HEK293 (cell line): Measurements from ENCODE around the gene DNAH9.

Experiments used
- CTCF ChIA-PET: fragments of 350-600 bp; formaldehyde crosslinking; extraction: SDS; loops from one replicate; lab custom pipeline; 2021; ENCODE audit warnings: antibody characterized with exemption; lab: Yijun Ruan, JAX
- POLR2A ChIA-PET: fragments of 300-600 bp; formaldehyde crosslinking; extraction: SDS; loops from one replicate; lab custom pipeline; 2020; ENCODE audit warnings: antibody characterized with exemption, inconsistent platforms; lab: Yijun Ruan, JAX
- H3K27ac ChIP-seq: fragments of 200-500 bp; sonication (Bioruptor generic); 2 replicates; pipeline ENCODE4 v1.5.1; 2014; ENCODE audit warnings: low read depth, low read length, control low read depth, inconsistent platforms; ENCODE audit errors: extremely low read depth
- H3K36me3 ChIP-seq, 2 experiments: fragments of 200-500 bp in 1 of 2; sonication (Bioruptor generic) in 1 of 2; 1 replicate in 1 of 2; 2 replicates in 1 of 2; pipeline ENCODE4 v1.5.1; 2014 to 2017; ENCODE audit warnings: inconsistent platforms in 2 of 2, low read length in 2 of 2; ENCODE audit not compliant: control insufficient read depth in 2 of 2, insufficient read depth in 1 of 2
- H3K4me1 ChIP-seq: fragments of 200-500 bp; sonication (Bioruptor generic); 2 replicates; pipeline ENCODE4 v1.5.1; 2014; ENCODE audit warnings: mild to moderate bottlenecking, low read length, inconsistent platforms; ENCODE audit not compliant: control insufficient read depth, insufficient read depth
- H3K4me3 ChIP-seq: 2 replicates; pipeline ENCODE4 v1.5.1; 2011; ENCODE audit warnings: low read depth, mild to moderate bottlenecking, control low read depth, low read length, moderate library complexity
- H3K9me3 ChIP-seq: fragments of 200-500 bp; sonication (Bioruptor generic); 2 replicates; pipeline ENCODE4 v1.5.1; 2014; ENCODE audit warnings: low read depth, low read length, inconsistent platforms; ENCODE audit not compliant: control insufficient read depth, insufficient read depth
- AEBP2 ChIP-seq: fragments of 450-650 bp; formaldehyde crosslinking; IDR thresholded peaks from 2 replicates; pipeline ENCODE4 v1.5.1; 2016; ENCODE audit warnings: missing biosample characterization, missing genetic modification characterization, borderline replicate concordance
- REST ChIP-seq: fragments of 450-650 bp; formaldehyde crosslinking; IDR thresholded peaks from 2 replicates; pipeline ENCODE4 v1.5.1; 2016; ENCODE audit warnings: missing biosample characterization, missing genetic modification characterization
- SALL2 ChIP-seq: fragments of 450-650 bp; formaldehyde crosslinking; IDR thresholded peaks from 2 replicates; pipeline ENCODE4 v1.5.0; 2017; ENCODE audit warnings: missing biosample characterization, mild to moderate bottlenecking, missing genetic modification characterization, borderline replicate concordance
- TRIM28 ChIP-seq: IDR thresholded peaks from 2 replicates; pipeline ENCODE4 v1.6.1; 2011; ENCODE audit warnings: low read length, control low read depth, borderline replicate concordance
- YY1 ChIP-seq: fragments of 450-650 bp; formaldehyde crosslinking; IDR thresholded peaks from 2 replicates; pipeline ENCODE4 v1.5.1; 2018; ENCODE audit warnings: missing biosample characterization, missing genetic modification characterization
- ZBTB17 ChIP-seq: fragments of 450-650 bp; formaldehyde crosslinking; IDR thresholded peaks from 2 replicates; pipeline ENCODE4 v1.5.1; 2016; ENCODE audit warnings: missing biosample characterization, missing genetic modification characterization
- ZBTB26 ChIP-seq: fragments of 450-650 bp; formaldehyde crosslinking; optimal IDR thresholded peaks from 2 replicates; pipeline ENCODE3; 2016; ENCODE audit warnings: missing biosample characterization, mild to moderate bottlenecking, missing genetic modification characterization
- ZEB2 ChIP-seq: fragments of 450-650 bp; formaldehyde crosslinking; IDR thresholded peaks from 2 replicates; pipeline ENCODE4 v1.5.1; 2016; ENCODE audit warnings: missing biosample characterization, missing genetic modification characterization
- ZNF184 ChIP-seq: fragments of 450-650 bp; IDR thresholded peaks from 2 replicates; pipeline ENCODE4 v1.5.1; 2018; ENCODE audit warnings: missing biosample characterization, mild to moderate bottlenecking, missing genetic modification characterization
- ZNF324 ChIP-seq: fragments of 450-650 bp; formaldehyde crosslinking; IDR thresholded peaks from 2 replicates; pipeline ENCODE4 v1.5.1; 2016; ENCODE audit warnings: missing biosample characterization, missing genetic modification characterization
- ZNF423 ChIP-seq: fragments of 450-650 bp; formaldehyde crosslinking; IDR thresholded peaks from 2 replicates; pipeline ENCODE4 v1.5.1; 2016; ENCODE audit warnings: missing biosample characterization, missing genetic modification characterization
- ZNF48 ChIP-seq: fragments of 450-650 bp; formaldehyde crosslinking; IDR thresholded peaks from 2 replicates; pipeline ENCODE4 v1.5.1; 2016; ENCODE audit warnings: missing biosample characterization, missing genetic modification characterization
- ZNF513 ChIP-seq: fragments of 450-650 bp; IDR thresholded peaks from 2 replicates; pipeline ENCODE4 v1.5.1; 2018; ENCODE audit warnings: missing biosample characterization, missing genetic modification characterization
- ZNF548 ChIP-seq: fragments of 450-650 bp; formaldehyde crosslinking; IDR thresholded peaks from 2 replicates; pipeline ENCODE4 v1.5.1; 2016; ENCODE audit warnings: missing biosample characterization, missing genetic modification characterization
- ZNF571 ChIP-seq: fragments of 450-650 bp; formaldehyde crosslinking; IDR thresholded peaks from 2 replicates; pipeline ENCODE4 v1.5.0; 2017; ENCODE audit warnings: missing biosample characterization, missing genetic modification characterization
- ZNF623 ChIP-seq: fragments of 450-650 bp; formaldehyde crosslinking; IDR thresholded peaks from 2 replicates; pipeline ENCODE4 v1.5.1; 2016; ENCODE audit warnings: missing biosample characterization, missing genetic modification characterization
- ZNF624 ChIP-seq: fragments of 450-650 bp; formaldehyde crosslinking; IDR thresholded peaks from 2 replicates; pipeline ENCODE4 v1.5.1; 2017; ENCODE audit warnings: missing biosample characterization, missing genetic modification characterization
- ZNF626 ChIP-seq: fragments of 450-650 bp; sonication (Bioruptor Pico); formaldehyde crosslinking; IDR thresholded peaks from 2 replicates; pipeline ENCODE4 v1.5.1; 2018; ENCODE audit warnings: missing biosample characterization, missing genetic modification characterization, inconsistent platforms
- ZNF629 ChIP-seq: fragments of 450-650 bp; formaldehyde crosslinking; IDR thresholded peaks from 2 replicates; pipeline ENCODE4 v1.5.1; 2017; ENCODE audit warnings: missing biosample characterization, missing genetic modification characterization
- ZNF830 ChIP-seq: fragments of 450-650 bp; IDR thresholded peaks from 2 replicates; pipeline ENCODE4 v1.5.0; 2018; ENCODE audit warnings: missing biosample characterization, missing genetic modification characterization, low read depth, mild to moderate bottlenecking, moderate library complexity
- ZSCAN5A ChIP-seq: fragments of 450-650 bp; formaldehyde crosslinking; IDR thresholded peaks from 2 replicates; pipeline ENCODE4 v1.5.1; 2016; ENCODE audit warnings: missing biosample characterization, missing genetic modification characterization
- TF ChIP-seq, protein P1 (sequence below): fragments of 450-650 bp; formaldehyde crosslinking; IDR thresholded peaks from 2 replicates; pipeline ENCODE4 v1.5.1; 2017; ENCODE audit warnings: missing biosample characterization, missing genetic modification characterization

The DNAH9 gene

GRCh38 chr17:11700668-11701067 lies 102.4 kb downstream of the DNAH9 start:
- Histone ChIP-seq H3K4me3 (no peak overlapping the region), H3K36me3 (no peaks in the 10 kb centered on the region), H3K27ac (no peak overlapping the region), H3K9me3 (no peaks in the 10 kb centered on the region), H3K4me1 (no peaks in the 10 kb centered on the region)
- ChIA-PET CTCF (no interaction called here), POLR2A (no interaction called here)
- TF ChIP-seq ZBTB17 (tag by site-specific recombination) (no peak), SALL2 (no peak), ZNF48 (no peak), ZBTB26 (no peak), ZNF513 (tag by site-specific recombination) (no peak), ZNF184 (tag by site-specific recombination) (no peak), ZNF571 (tag by site-specific recombination) (no peak), ZNF324 (no peak), ZNF830 (tag by site-specific recombination) (no peak), ZNF629 (tag by site-specific recombination) (no peak), ZNF624 (tag by site-specific recombination) (no peak), ZEB2 (tag by site-specific recombination) (no peak)
- TF ChIP-seq, protein P1, sequence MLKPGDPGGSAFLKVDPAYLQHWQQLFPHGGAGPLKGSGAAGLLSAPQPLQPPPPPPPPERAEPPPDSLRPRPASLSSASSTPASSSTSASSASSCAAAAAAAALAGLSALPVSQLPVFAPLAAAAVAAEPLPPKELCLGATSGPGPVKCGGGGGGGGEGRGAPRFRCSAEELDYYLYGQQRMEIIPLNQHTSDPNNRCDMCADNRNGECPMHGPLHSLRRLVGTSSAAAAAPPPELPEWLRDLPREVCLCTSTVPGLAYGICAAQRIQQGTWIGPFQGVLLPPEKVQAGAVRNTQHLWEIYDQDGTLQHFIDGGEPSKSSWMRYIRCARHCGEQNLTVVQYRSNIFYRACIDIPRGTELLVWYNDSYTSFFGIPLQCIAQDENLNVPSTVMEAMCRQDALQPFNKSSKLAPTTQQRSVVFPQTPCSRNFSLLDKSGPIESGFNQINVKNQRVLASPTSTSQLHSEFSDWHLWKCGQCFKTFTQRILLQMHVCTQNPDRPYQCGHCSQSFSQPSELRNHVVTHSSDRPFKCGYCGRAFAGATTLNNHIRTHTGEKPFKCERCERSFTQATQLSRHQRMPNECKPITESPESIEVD (tag by site-specific recombination) = no peak

GRCh38 chr17:11701911-11702310 lies 103.6 kb downstream of the DNAH9 start:
- CTCF ChIA-PET = interaction anchor here (0.6 kb wide), 1 partner anchor 1542 kb away, joined by 3 read pairs; no protein-coding TSS in a partner anchor
- Histone ChIP-seq H3K4me3 (no peak overlapping the region), H3K4me1 (no peaks in the 10 kb centered on the region), H3K27ac (no peak overlapping the region), H3K9me3 (no peaks in the 10 kb centered on the region), H3K36me3 (no peaks in the 10 kb centered on the region)
- POLR2A ChIA-PET = no interaction called here
- no peak for TF ChIP-seq ZNF623 (tag by site-specific recombination)
- TF ChIP-seq ZNF548 (tag by site-specific recombination) = no peak
- TF ChIP-seq REST (tag by site-specific recombination) = no peak
- TF ChIP-seq AEBP2 (tag by site-specific recombination) = no peak
- TF ChIP-seq TRIM28 = no peak
- TF ChIP-seq ZSCAN5A = no peak
- no peak for TF ChIP-seq ZNF423 (tag by site-specific recombination)
- TF ChIP-seq, protein P1 (tag by site-specific recombination) = no peak
- TF ChIP-seq ZNF626 (tag by site-specific recombination) = no peak
- no peak for TF ChIP-seq YY1 (tag by site-specific recombination)
